ENCODE results near the gene LRP1B.

LRP1B gene

GRCh38 chr2:141599721-141600120, 531.1 kb downstream of the LRP1B start:
- TF ChIP-seq POLR2AphosphoS5 (IDR thresholded peaks at IDR 0.05; ENCODE audit: low read depth, low read length) (no peak), SIN3A (IDR thresholded peaks at IDR 0.05; ENCODE audit: borderline replicate concordance, insufficient read depth, low read length) (no peak), TAF1 (IDR thresholded peaks at IDR 0.05; ENCODE audit: borderline replicate concordance, insufficient read depth, low read length) (no peak), FOXP2 (optimal IDR thresholded peaks at IDR 0.05; ENCODE audit: borderline replicate concordance, extremely low read depth, extremely low read length, insufficient read depth) (no peak)

- TF ChIP-seq POLR2AphosphoS5 (IDR thresholded peaks at IDR 0.05; ENCODE audit: low read depth, low read length): no peak
- TF ChIP-seq SIN3A (IDR thresholded peaks at IDR 0.05; ENCODE audit: borderline replicate concordance, insufficient read depth, low read length): no peak
- TF ChIP-seq TAF1 (IDR thresholded peaks at IDR 0.05; ENCODE audit: borderline replicate concordance, insufficient read depth, low read length): no peak
- TF ChIP-seq REST (IDR thresholded peaks at IDR 0.05; ENCODE audit: insufficient read depth in 1 of 2, low read depth in 2 of 2, low read length in 2 of 2): no peak
- TF ChIP-seq FOXP2 (optimal IDR thresholded peaks at IDR 0.05; ENCODE audit: borderline replicate concordance, extremely low read depth, extremely low read length, insufficient read depth): no peak
These were observed 531.8 kb downstream of the LRP1B start for GRCh38 chr2:141598982-141599381.

- TF ChIP-seq POLR2AphosphoS5 (IDR thresholded peaks at IDR 0.05; ENCODE audit: low read depth, low read length) (no peak), TAF1 (IDR thresholded peaks at IDR 0.05; ENCODE audit: borderline replicate concordance, insufficient read depth, low read length) (no peak), REST (IDR thresholded peaks at IDR 0.05; ENCODE audit: insufficient read depth in 1 of 2, low read depth in 2 of 2, low read length in 2 of 2) (no peak), SIN3A (IDR thresholded peaks at IDR 0.05; ENCODE audit: borderline replicate concordance, insufficient read depth, low read length) (no peak), FOXP2 (optimal IDR thresholded peaks at IDR 0.05; ENCODE audit: borderline replicate concordance, extremely low read depth, extremely low read length, insufficient read depth) (no peak)
These were observed 535.4 kb downstream of the LRP1B start for GRCh38 chr2:141595316-141595920.

GRCh38 chr2:141591787-141592186, 539.0 kb downstream of the LRP1B start:
- TF ChIP-seq POLR2AphosphoS5 (IDR thresholded peaks at IDR 0.05; ENCODE audit: low read depth, low read length) (no peak), TAF1 (IDR thresholded peaks at IDR 0.05; ENCODE audit: borderline replicate concordance, insufficient read depth, low read length) (no peak), FOXP2 (optimal IDR thresholded peaks at IDR 0.05; ENCODE audit: borderline replicate concordance, extremely low read depth, extremely low read length, insufficient read depth) (no peak), SIN3A (IDR thresholded peaks at IDR 0.05; ENCODE audit: borderline replicate concordance, insufficient read depth, low read length) (no peak), REST (IDR thresholded peaks at IDR 0.05; ENCODE audit: insufficient read depth in 1 of 2, low read depth in 2 of 2, low read length in 2 of 2) (no peak)

- TF ChIP-seq POLR2AphosphoS5 (IDR thresholded peaks at IDR 0.05; ENCODE audit: low read depth, low read length) (no peak), FOXP2 (optimal IDR thresholded peaks at IDR 0.05; ENCODE audit: borderline replicate concordance, extremely low read depth, extremely low read length, insufficient read depth) (no peak), SIN3A (IDR thresholded peaks at IDR 0.05; ENCODE audit: borderline replicate concordance, insufficient read depth, low read length) (no peak), TAF1 (IDR thresholded peaks at IDR 0.05; ENCODE audit: borderline replicate concordance, insufficient read depth, low read length) (no peak), REST (IDR thresholded peaks at IDR 0.05; ENCODE audit: insufficient read depth in 1 of 2, low read depth in 2 of 2, low read length in 2 of 2) (no peak)
These were observed 540.2 kb downstream of the LRP1B start for GRCh38 chr2:141590620-141591019.

Measured in PFSK-1 (cell line).